GM12878 (cell line): ENCODE results near the gene PHC3. TPM values are rescaled to one million over a fixed set of nuclear protein-coding genes. Genes with fewer than 3 reads are reported as not detected.

Experiments used
- ATAC-seq: fragments of 200-7000 bp; cut with Tn5 transposase; 3 replicates; pipeline ENCODE4 v1.9.1; 2020; ENCODE audit warnings: mild to moderate bottlenecking, moderate library complexity
- BruUV-seq: library from RNA; stranded (reverse); fragments of 400-500 nt; replicated peaks from 2 replicates; lab custom pipeline; 2021; lab: Mats Ljungman, UMichigan
- CTCF ChIA-PET: fragments of 300-600 bp; sonication (Branson Sonifier 250); formaldehyde crosslinking; extraction: SDS; loops from one replicate; lab custom pipeline; 2021; ENCODE audit warnings: inconsistent platforms; lab: Yijun Ruan, JAX
- POLR2A ChIA-PET: fragments of 350-600 bp; formaldehyde crosslinking; extraction: SDS; loops from one replicate; lab custom pipeline; 2021; ENCODE audit warnings: inconsistent platforms; lab: Charles Lee
- RAD21 ChIA-PET: fragments of 300-600 bp; sonication (Branson Sonifier 250); formaldehyde crosslinking; loops from one replicate; lab custom pipeline; 2023; ENCODE audit warnings: antibody characterized with exemption; ENCODE audit not compliant: unreplicated experiment; lab: Charles Lee
- SMC1A ChIA-PET: fragments of 300-600 bp; sonication (Branson Sonifier 250); formaldehyde crosslinking; loops from one replicate; lab custom pipeline; 2023; ENCODE audit not compliant: unreplicated experiment, uncharacterized antibody; lab: Charles Lee
- DNase-seq: peaks from one replicate; pipeline ENCODE4 v3.0.0-alpha.2; 2011; ENCODE audit warnings: low read depth, low spot score
- FAIRE-seq: peaks from 3 replicates; lab custom pipeline; 2011; peaks lifted over from hg19 to GRCh38; lab: Jason Lieb, UNC
- H2AFZ ChIP-seq: 2 replicates; pipeline ENCODE4 v1.6.0; 2011; ENCODE audit warnings: low read depth, low read length, control low read depth; ENCODE audit not compliant: control insufficient read depth
- H3K27ac ChIP-seq: 2 replicates; pipeline ENCODE4 v1.5.1; 2011; ENCODE audit warnings: control low read depth; ENCODE audit not compliant: control insufficient read depth, insufficient read depth
- H3K27me3 ChIP-seq, 2 experiments: replicated peaks in 1 of 2; 2 replicates each; pipeline versions ENCODE4 v1.6.0 to v1.6.1; 2011; ENCODE audit warnings: low read length in 1 of 2; ENCODE audit not compliant: control insufficient read depth in 2 of 2, insufficient read depth in 2 of 2
- H3K36me3 ChIP-seq, 2 experiments: 2 replicates each; pipeline ENCODE4 v1.5.1; 2011; ENCODE audit warnings: low read length in 1 of 2; ENCODE audit not compliant: control insufficient read depth in 2 of 2, insufficient read depth in 2 of 2
- H3K4me1 ChIP-seq: 2 replicates; pipeline ENCODE4 v1.6.1; 2011; ENCODE audit warnings: mild to moderate bottlenecking, low read length, moderate library complexity, mixed read lengths; ENCODE audit not compliant: control insufficient read depth, insufficient read depth
- H3K4me2 ChIP-seq: 2 replicates; pipeline ENCODE4 v1.6.0; 2011; ENCODE audit warnings: control low read depth; ENCODE audit not compliant: control insufficient read depth, insufficient read depth
- H3K4me3 ChIP-seq: fragments of 200-600 bp; sonication (generic); 2 replicates; pipeline ENCODE4 v1.5.1; 2016
- H3K79me2 ChIP-seq: 2 replicates; pipeline ENCODE4 v1.6.0; 2011; ENCODE audit warnings: low read length; ENCODE audit not compliant: control insufficient read depth, insufficient read depth
- H3K9ac ChIP-seq: 2 replicates; pipeline ENCODE4 v1.8.0; 2011; ENCODE audit warnings: low read length, control low read depth, mixed read lengths; ENCODE audit not compliant: control insufficient read depth, insufficient read depth
- H3K9me3 ChIP-seq: replicated peaks from 3 replicates; pipeline ENCODE4 v1.5.1; 2011; ENCODE audit warnings: mild to moderate bottlenecking, low read length; ENCODE audit not compliant: control insufficient read depth, insufficient read depth
- H4K20me1 ChIP-seq: 2 replicates; pipeline ENCODE4 v1.6.0; 2011; ENCODE audit not compliant: control insufficient read depth, insufficient read depth
- BMI1 ChIP-seq: fragments of 450-650 bp; IDR thresholded peaks from 2 replicates; pipeline ENCODE4 v1.6.1; 2016; ENCODE audit warnings: mild to moderate bottlenecking, moderate library complexity, borderline replicate concordance
- CREM ChIP-seq: IDR thresholded peaks from 2 replicates; pipeline ENCODE4 v1.6.1; 2014; ENCODE audit warnings: antibody characterized with exemption, low read depth
- EED ChIP-seq: sonication (generic); IDR thresholded peaks from 2 replicates; pipeline ENCODE4 v1.6.1; 2016; ENCODE audit warnings: antibody characterized with exemption, low read depth
- HCFC1 ChIP-seq: fragments of 150-350 bp; IDR thresholded peaks from 2 replicates; pipeline ENCODE4 v1.6.1; 2014; ENCODE audit warnings: low read length
- IRF4 ChIP-seq: IDR thresholded peaks from 2 replicates; pipeline ENCODE4 v1.6.1; 2011; ENCODE audit warnings: low read depth, low read length
- IRF5 ChIP-seq: fragments of 450-650 bp; IDR thresholded peaks from 2 replicates; pipeline ENCODE4 v1.6.1; 2017; ENCODE audit warnings: borderline replicate concordance
- MYC ChIP-seq: IDR thresholded peaks from 2 replicates; pipeline ENCODE4 v1.6.1; 2011; ENCODE audit warnings: mild to moderate bottlenecking, low read length, moderate library complexity, inconsistent platforms; ENCODE audit not compliant: insufficient read depth, insufficient replicate concordance, insufficient read length, severe bottlenecking
- NBN ChIP-seq: fragments of 450-650 bp; IDR thresholded peaks from 2 replicates; pipeline ENCODE4 v1.6.1; 2016
- RB1 ChIP-seq: fragments of 450-650 bp; formaldehyde crosslinking; IDR thresholded peaks from 2 replicates; pipeline ENCODE4 v1.6.1; 2017; ENCODE audit warnings: mild to moderate bottlenecking, borderline replicate concordance
- RUNX3 ChIP-seq: IDR thresholded peaks from 2 replicates; pipeline ENCODE4 v1.6.1; 2012; ENCODE audit warnings: low read length, inconsistent platforms
- SRF ChIP-seq, 2 experiments: IDR thresholded peaks; 2 replicates each; pipeline ENCODE4 v1.6.1; 2011; ENCODE audit warnings: low read depth in 2 of 2, low read length in 2 of 2, mild to moderate bottlenecking in 1 of 2, moderate library complexity in 1 of 2
- TBL1XR1 ChIP-seq: IDR thresholded peaks from 2 replicates; pipeline ENCODE4 v1.6.1; 2012; ENCODE audit warnings: low read depth, low read length, improper control_type of control experiment
- TCF7 ChIP-seq: IDR thresholded peaks from 2 replicates; pipeline ENCODE4 v1.6.1; 2014; ENCODE audit warnings: antibody characterized with exemption, borderline replicate concordance
- ZBTB11 ChIP-seq: fragments of 450-650 bp; formaldehyde crosslinking; IDR thresholded peaks from 2 replicates; pipeline ENCODE4 v1.5.0; 2022; ENCODE audit warnings: mild to moderate bottlenecking, missing genetic modification characterization
- ZNF24 ChIP-seq: fragments of 450-650 bp; IDR thresholded peaks from 2 replicates; pipeline ENCODE4 v1.6.1; 2017; ENCODE audit warnings: antibody characterized with exemption, mild to moderate bottlenecking
- ZNF687 ChIP-seq: fragments of 450-650 bp; IDR thresholded peaks from 2 replicates; pipeline ENCODE4 v1.6.1; 2017; ENCODE audit warnings: mild to moderate bottlenecking, moderate library complexity
- WGBS: methylation state at CpG from one replicate; pipeline ENCODE4 v1.1.6; 2016; ENCODE audit warnings: low lambda C conversion rate; ENCODE audit not compliant: insufficient replicate concordance, insufficient coverage; ENCODE audit errors: missing lambda C conversion rate; 5-methylcytosine and 5-hydroxymethylcytosine counted together
- in situ Hi-C: fragments of 300-500 bp; cut with MboI; formaldehyde crosslinking; loops from 9 replicates; pipeline ENCODE4 v1.14.3; 2018; ENCODE audit warnings: mixed read lengths
- intact Hi-C: fragments of 100-400 bp; cut with micrococcal nuclease; formaldehyde crosslinking; loops from one replicate; pipeline ENCODE4 v1.14.2; 2022; ENCODE audit not compliant: unreplicated experiment
- polyA plus RNA-seq, 11 experiments: library from polyadenylated mRNA; depleted of rRNA in 4 of 11; unstranded in 6 of 11; stranded (reverse) in 5 of 11; fragments of >200 nt; fragmentation: Nextera tagmentation in 4 of 11; fragmentation: Illumina TruSeq in 1 of 11; extraction: Ambion mirVana in 4 of 11; extraction: Trizol in 1 of 11; gene quantifications; 1 replicate in 1 of 11; 2 replicates in 10 of 11; pipeline versions ENCODE4 v1.2.1 to v1.2.3, GENCODE V29; 2011 to 2016; ENCODE audit warnings: inconsistent platforms in 2 of 11, missing spikeins in 2 of 11, low read depth in 1 of 11
- total RNA-seq, 4 experiments: library from RNA; depleted of rRNA in 3 of 4; stranded (reverse); fragments of >200 nt in 3 of 4; fragmentation: Illumina TruSeq in 1 of 4; extraction: Trizol in 1 of 4; gene quantifications; 2 replicates each; pipeline versions ENCODE4 v1.2.1 to v1.2.3, GENCODE V29; 2013 to 2021

Gene PHC3
- total and polyA plus RNA-seq, 10 of the 15 experiments (the other 5 are each of a cell fraction or from before 2014, with no cell fraction given) = 3.3 to 62.3 (median 22.1) TPM

GRCh38 chr3:170058127-170058526, 123.4 kb downstream of the PHC3 start:
- no peak for FAIRE-seq
- DNase-seq = no peak
- ChIA-PET RAD21 (interaction anchor here (1.5 kb wide), 1 partner anchor 34 kb away, joined by 3 read pairs; no protein-coding TSS in a partner anchor), CTCF (interaction anchor here (0.6 to 1.3 kb wide), 2 partner anchors 24 to 1611 kb away, joined by 3 read pairs; no protein-coding TSS in a partner anchor), SMC1A (interaction anchor here (0.6 to 4.1 kb wide), 6 partner anchors 14 to 196 kb away, joined by 3 to 30 read pairs (median 4); no protein-coding TSS in a partner anchor), POLR2A (interaction anchor here (0.5 to 1.2 kb wide), 2 partner anchors 70 to 125 kb away, joined by 3 read pairs; no protein-coding TSS in a partner anchor)
- no peaks in the 10 kb centered on the region for H3K27me3 ChIP-seq
- H2AFZ ChIP-seq = no peak overlapping the region; the same call in 1 of the 2 replicates
- BruUV-seq = no TSS peak
- ATAC-seq = no peak
- peak overlapping the region; percentile 61 for H3K9ac ChIP-seq
- no peaks in the 10 kb centered on the region for H4K20me1 ChIP-seq
- H3K36me3 ChIP-seq = peaks cover 0 to 15% of the 10 kb centered on the region in 2 experiments; a peak in 2 of 4 replicates
- H3K9me3 ChIP-seq = no peaks in the 10 kb centered on the region; the same call in 1 of the 3 replicates
- in situ Hi-C loops (loop anchor here (10.0 kb wide), 2 partner anchors 193 to 577 kb away; partner anchors contain the start of gene LRRC31), intact Hi-C loops (loop anchor here (5.0 kb wide), 3 partner anchors 211 to 574 kb away; partner anchors contain the start of gene SKIL)
- peaks cover 50% of the 10 kb centered on the region for H3K79me2 ChIP-seq
- WGBS = under 1% methylated on average over 6 of the region's 6 CpGs
- peaks cover 42% of the 10 kb centered on the region for H3K4me1 ChIP-seq
- peak overlapping the region; percentile 64 for H3K4me2 ChIP-seq
- peak overlapping the region; percentile 56; the same call in 1 of the 2 replicates for H3K4me3 ChIP-seq
- H3K27ac ChIP-seq = peak overlapping the region; percentile 94
- TF ChIP-seq SRF (IDR thresholded peaks at IDR 0.05; ENCODE audit: low read depth in 2 of 2, low read length in 2 of 2) (peak in 1 of 2 experiments; percentile 51; a peak in 1 of 4 replicates), MYC (no peak), ZNF24 (no peak), RUNX3 (peak; percentile 76), ZNF687 (no peak), RB1 (no peak), IRF4 (no peak), CREM (peak; percentile 27; the same call in 1 of the 2 replicates), EED (no peak), ZBTB11 (CRISPR knock-in tag) (no peak), TBL1XR1 (no peak), NBN (no peak), BMI1 (no peak), HCFC1 (no peak), TCF7 (no peak), IRF5 (no peak)
